Measurements from ENCODE around the gene CNOT2. TPM values are rescaled to one million over a fixed set of nuclear protein-coding genes. Genes with fewer than 3 reads are reported as not detected.
A peak's percentile ranks its signal among the peaks of the same experiment; 100 is the strongest.

The CNOT2 gene
- total RNA-seq, 4 donors from 2014 or later, result 117 to 141 (median 122) TPM

GRCh38 chr12:70236990-70237389 lies 6.2 kb upstream of the CNOT2 start:
- DNase-seq (ENCODE audit: low spot score in 2 of 2), result no peak
- TF ChIP-seq POLR2A (IDR thresholded peaks at IDR 0.05), result no peak
- TF ChIP-seq CTCF (IDR thresholded peaks at IDR 0.05), result no peak
- intact Hi-C loops (cut with DNase I; ENCODE audit: low total_unique reads), result no loop called here
- 65 to 69% methylated on average over 1 of the region's 1 CpG for WGBS, 2 donors
- H3K4me3 ChIP-seq (ENCODE audit: low read depth, poor library complexity, severe bottlenecking), result no peak overlapping the region

- intact Hi-C loops (cut with DNase I; ENCODE audit: low total_unique reads), result no loop called here
- no peak for DNase-seq (ENCODE audit: low spot score in 2 of 2)
- no peak for TF ChIP-seq CTCF (IDR thresholded peaks at IDR 0.05)
- no peak for TF ChIP-seq POLR2A (IDR thresholded peaks at IDR 0.05)
- no peak overlapping the region for H3K4me3 ChIP-seq (ENCODE audit: low read depth, poor library complexity, severe bottlenecking)
- 80 to 82% methylated on average over 1 of the region's 1 CpG for WGBS, 2 donors
Measured at GRCh38 chr12:70240673-70241072, 2.6 kb upstream of the CNOT2 start.

GRCh38 chr12:70241845-70242244 lies 1.4 kb upstream of the CNOT2 start:
- no peak overlapping the region for H3K4me3 ChIP-seq (ENCODE audit: low read depth, poor library complexity, severe bottlenecking)
- DNase-seq (ENCODE audit: low spot score in 2 of 2), result no peak
- no peak for TF ChIP-seq POLR2A (IDR thresholded peaks at IDR 0.05)
- TF ChIP-seq CTCF (IDR thresholded peaks at IDR 0.05), result no peak
- intact Hi-C loops (cut with DNase I; ENCODE audit: low total_unique reads), result no loop called here
- 28 to 46% methylated on average over 2 of the region's 2 CpGs for WGBS, 2 donors

- peak overlapping the region; percentile 99 for H3K4me3 ChIP-seq (ENCODE audit: low read depth, poor library complexity, severe bottlenecking)
- WGBS, 2 donors, result 0 to 1% methylated on average over 25 to 34 of the region's 70 CpGs
- DNase-seq (ENCODE audit: low spot score in 2 of 2), result peak; percentile 43 to 93
- no peak for TF ChIP-seq CTCF (IDR thresholded peaks at IDR 0.05)
- no peak for TF ChIP-seq POLR2A (IDR thresholded peaks at IDR 0.05)
- intact Hi-C loops (cut with DNase I; ENCODE audit: low total_unique reads), result no loop called here
Measured at GRCh38 chr12:70243510-70244371, 508 bp downstream of the CNOT2 start.

GRCh38 chr12:70244409-70244808 lies 1.2 kb downstream of the CNOT2 start:
- H3K4me3 ChIP-seq (ENCODE audit: low read depth, poor library complexity, severe bottlenecking), result peak overlapping the region; percentile 99
- no peak for DNase-seq (ENCODE audit: low spot score in 2 of 2)
- WGBS, 2 donors, result 11 to 14% methylated on average over 7 of the region's 7 CpGs
- intact Hi-C loops (cut with DNase I; ENCODE audit: low total_unique reads), result no loop called here
- TF ChIP-seq POLR2A (IDR thresholded peaks at IDR 0.05) (no peak), CTCF (IDR thresholded peaks at IDR 0.05) (no peak)

GRCh38 chr12:70245458-70245857 lies 2.2 kb downstream of the CNOT2 start:
- H3K4me3 ChIP-seq (ENCODE audit: low read depth, poor library complexity, severe bottlenecking), result no peak overlapping the region
- TF ChIP-seq POLR2A (IDR thresholded peaks at IDR 0.05) (no peak), CTCF (IDR thresholded peaks at IDR 0.05) (no peak)
- intact Hi-C loops (cut with DNase I; ENCODE audit: low total_unique reads), result no loop called here
- DNase-seq (ENCODE audit: low spot score in 2 of 2), result no peak
